ENCODE results near the gene VAMP7. TPM values are rescaled to one million over a fixed set of nuclear protein-coding genes. Genes with fewer than 3 reads are reported as not detected.

VAMP7 gene
- total RNA-seq, 2 donors from 2014 or later: 29.4 to 34.0 TPM

DNA sequence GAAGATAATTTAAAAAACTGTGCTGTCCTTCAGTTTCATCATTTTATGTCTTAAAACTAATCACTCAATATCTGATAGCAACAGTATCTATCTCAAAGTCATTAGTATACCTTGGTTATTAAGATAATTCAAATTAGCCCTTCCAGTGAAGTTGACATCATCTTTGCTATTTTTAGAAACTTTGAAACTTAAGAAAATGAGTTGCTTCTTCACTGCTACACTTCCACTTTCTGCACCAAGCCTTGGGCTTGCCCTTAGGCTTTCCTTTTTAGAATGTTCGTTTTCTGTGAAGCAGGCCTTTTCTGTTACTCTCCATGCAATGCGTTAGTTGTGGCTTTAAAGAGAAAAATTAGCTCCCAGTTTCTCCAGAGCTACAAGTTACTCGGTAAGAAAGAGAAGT is 4.4 kb upstream of the VAMP7 start:
- TF ChIP-seq, protein P1, sequence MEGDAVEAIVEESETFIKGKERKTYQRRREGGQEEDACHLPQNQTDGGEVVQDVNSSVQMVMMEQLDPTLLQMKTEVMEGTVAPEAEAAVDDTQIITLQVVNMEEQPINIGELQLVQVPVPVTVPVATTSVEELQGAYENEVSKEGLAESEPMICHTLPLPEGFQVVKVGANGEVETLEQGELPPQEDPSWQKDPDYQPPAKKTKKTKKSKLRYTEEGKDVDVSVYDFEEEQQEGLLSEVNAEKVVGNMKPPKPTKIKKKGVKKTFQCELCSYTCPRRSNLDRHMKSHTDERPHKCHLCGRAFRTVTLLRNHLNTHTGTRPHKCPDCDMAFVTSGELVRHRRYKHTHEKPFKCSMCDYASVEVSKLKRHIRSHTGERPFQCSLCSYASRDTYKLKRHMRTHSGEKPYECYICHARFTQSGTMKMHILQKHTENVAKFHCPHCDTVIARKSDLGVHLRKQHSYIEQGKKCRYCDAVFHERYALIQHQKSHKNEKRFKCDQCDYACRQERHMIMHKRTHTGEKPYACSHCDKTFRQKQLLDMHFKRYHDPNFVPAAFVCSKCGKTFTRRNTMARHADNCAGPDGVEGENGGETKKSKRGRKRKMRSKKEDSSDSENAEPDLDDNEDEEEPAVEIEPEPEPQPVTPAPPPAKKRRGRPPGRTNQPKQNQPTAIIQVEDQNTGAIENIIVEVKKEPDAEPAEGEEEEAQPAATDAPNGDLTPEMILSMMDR (IDR thresholded peaks at IDR 0.05): no peak
- Histone ChIP-seq H3K9me3 (no peaks in the 10 kb centered on the region), H3K36me3 (no peaks in the 10 kb centered on the region), H3K9ac (ENCODE audit: low read depth in 2 of 2, low read length in 2 of 2) (no peak overlapping the region), H3K4me3 (no peak overlapping the region), H3K27me3 (no peaks in the 10 kb centered on the region), H3K27ac (no peak overlapping the region), H3K4me1 (no peaks in the 10 kb centered on the region)
- DNase-seq: no peak
- intact Hi-C loops (cut with DNase I): no loop called here

DNA sequence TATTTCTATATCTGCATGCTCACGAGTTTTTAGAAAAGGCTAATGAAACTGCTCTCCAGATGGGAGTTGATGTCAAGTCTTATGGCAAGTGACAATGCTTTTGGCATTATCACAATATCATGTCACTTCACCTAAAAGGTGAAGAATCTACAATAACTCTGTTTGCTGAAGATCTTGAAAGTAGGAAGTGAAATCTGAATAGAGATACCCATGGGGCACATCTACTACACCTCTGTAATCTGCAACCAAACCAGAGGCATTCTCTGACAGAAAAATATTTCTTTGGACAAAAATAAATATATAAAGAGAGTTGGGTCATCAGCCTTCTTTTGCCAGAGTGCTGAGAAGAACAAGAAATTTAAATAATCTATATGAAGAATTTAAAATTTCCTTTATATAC is 3.9 kb upstream of the VAMP7 start:
- TF ChIP-seq, protein P1 (IDR thresholded peaks at IDR 0.05): no peak
- H3K27ac ChIP-seq: no peak overlapping the region
- no peaks in the 10 kb centered on the region for H3K9me3 ChIP-seq
- H3K9ac ChIP-seq (ENCODE audit: low read depth in 2 of 2, low read length in 2 of 2): no peak overlapping the region
- no peak overlapping the region for H3K4me3 ChIP-seq
- intact Hi-C loops (cut with DNase I): no loop called here
- H3K4me1 ChIP-seq: no peaks in the 10 kb centered on the region
- no peak for DNase-seq
- no peaks in the 10 kb centered on the region for H3K36me3 ChIP-seq
- no peaks in the 10 kb centered on the region for H3K27me3 ChIP-seq

DNA sequence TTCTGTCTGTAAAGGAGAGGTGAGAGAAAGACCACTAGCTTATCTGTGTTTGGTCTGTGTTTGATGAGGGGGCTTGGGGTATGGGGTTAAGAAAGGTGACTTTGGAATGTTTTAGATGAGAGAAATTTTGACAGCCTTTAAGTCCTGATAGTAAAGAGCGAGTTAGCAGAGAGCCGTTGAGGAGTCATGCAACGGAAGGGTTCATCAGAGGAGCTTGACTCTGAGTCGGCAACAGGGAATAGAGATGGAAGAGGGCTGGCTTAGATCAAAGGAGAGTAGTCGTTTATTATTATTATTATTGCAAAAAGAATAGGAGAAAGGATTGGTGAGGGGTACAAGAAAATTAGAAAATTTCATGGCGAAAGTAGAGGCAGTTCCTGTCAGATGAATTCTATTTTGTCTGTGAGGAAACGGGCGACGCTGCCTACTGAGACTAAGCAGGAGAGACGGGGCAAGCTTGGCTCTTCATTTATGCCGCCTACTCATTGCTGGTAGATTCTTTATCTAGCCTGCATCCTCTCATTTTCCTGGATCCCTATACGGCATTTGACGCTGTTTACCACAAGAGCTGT is 473 bp upstream of the VAMP7 start:
- Histone ChIP-seq H3K36me3 (no peaks in the 10 kb centered on the region), H3K9ac (ENCODE audit: low read depth in 2 of 2, low read length in 2 of 2) (peak overlapping the region in 1 of 2 donors; percentile 60), H3K4me1 (no peaks in the 10 kb centered on the region), H3K4me3 (peak overlapping the region; percentile 60), H3K27me3 (no peaks in the 10 kb centered on the region), H3K27ac (peak overlapping the region; percentile 57), H3K9me3 (no peaks in the 10 kb centered on the region)
- DNase-seq: no peak
- TF ChIP-seq, protein P1 (IDR thresholded peaks at IDR 0.05): no peak
- intact Hi-C loops (cut with DNase I): no loop called here

DNA sequence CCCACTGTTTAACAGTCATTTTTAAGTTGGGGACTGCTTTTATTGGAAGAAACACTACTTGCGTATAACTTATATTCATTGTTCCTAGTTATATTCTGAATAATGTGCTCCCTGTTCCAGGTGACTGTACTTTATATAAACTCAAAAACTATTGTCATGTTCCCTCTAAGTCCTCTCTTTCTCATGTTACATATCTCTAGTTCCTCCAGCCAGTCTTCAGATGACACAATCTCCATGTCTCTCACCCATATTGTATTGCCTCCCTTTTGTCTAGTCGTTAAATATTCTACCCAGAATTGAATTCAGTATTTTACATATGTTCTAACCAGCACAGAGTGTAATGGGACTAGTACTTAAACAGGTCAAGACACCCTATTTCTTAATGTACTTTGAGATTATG is 5.3 kb downstream of the VAMP7 start:
- no peaks in the 10 kb centered on the region for H3K27me3 ChIP-seq
- no peak for DNase-seq
- TF ChIP-seq, protein P1 (IDR thresholded peaks at IDR 0.05): no peak
- no peaks in the 10 kb centered on the region for H3K9me3 ChIP-seq
- no peak overlapping the region for H3K9ac ChIP-seq (ENCODE audit: low read depth in 2 of 2, low read length in 2 of 2)
- H3K4me3 ChIP-seq: no peak overlapping the region
- H3K36me3 ChIP-seq: no peaks in the 10 kb centered on the region
- intact Hi-C loops (cut with DNase I): no loop called here
- H3K27ac ChIP-seq: no peak overlapping the region
- no peaks in the 10 kb centered on the region for H3K4me1 ChIP-seq

DNA sequence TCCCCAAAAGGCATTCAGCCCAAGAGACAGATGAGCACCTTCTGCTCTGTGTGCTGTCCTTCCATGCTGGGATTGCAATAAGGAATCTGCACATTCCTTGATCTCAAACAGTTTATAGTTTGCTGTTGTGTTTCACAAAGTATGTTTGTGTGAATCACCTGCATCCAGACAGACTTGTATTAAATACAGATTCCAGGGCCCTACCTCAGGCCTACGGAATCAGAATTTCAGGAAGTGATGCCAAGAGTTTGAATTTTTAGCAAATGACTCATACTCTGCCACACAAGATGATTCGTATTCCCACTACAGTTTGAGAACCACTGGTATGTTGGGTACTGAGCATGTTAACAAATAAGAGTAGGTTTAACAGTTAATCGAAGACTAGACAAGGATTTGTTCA is 7.0 kb downstream of the VAMP7 start:
- no peak overlapping the region for H3K4me3 ChIP-seq
- no peaks in the 10 kb centered on the region for H3K4me1 ChIP-seq
- no peaks in the 10 kb centered on the region for H3K9me3 ChIP-seq
- H3K27ac ChIP-seq: no peak overlapping the region
- H3K9ac ChIP-seq (ENCODE audit: low read depth in 2 of 2, low read length in 2 of 2): no peak overlapping the region
- TF ChIP-seq, protein P1 (IDR thresholded peaks at IDR 0.05): no peak
- intact Hi-C loops (cut with DNase I): no loop called here
- no peaks in the 10 kb centered on the region for H3K36me3 ChIP-seq
- DNase-seq: no peak
- H3K27me3 ChIP-seq: no peaks in the 10 kb centered on the region

Measured in colonic mucosa (tissue), 4 donors.